ENCODE measurements around the gene KCNK7. TPM values are rescaled to one million over a fixed set of nuclear protein-coding genes. Genes with fewer than 3 reads are reported as not detected.
"Not testable (repeated sequence)": the region's sequence is repeated elsewhere in the genome, so short reads cannot be mapped to it uniquely, and the experiment has no call there.

Gene KCNK7
- not detected in 2 replicates for total RNA-seq (2014; rRNA removed; shearing (Covaris generic))
- polyA plus RNA-seq (2014; cell fraction: nucleus; rRNA removed): not detected in 2 replicates

- DNase-seq (ENCODE audit: extremely low read depth, low read depth): no peak
These were observed at the start of gene KCNK7 for GRCh38 chr11:65595543-65596281. TSS of gene KCNK7 (minus strand) at chr11:65595800. CDS start at chr11:65595772, 28 bp downstream.

GRCh38 chr11:65644837-65645236 is 49.2 kb upstream of the KCNK7 start:
- DNase-seq (ENCODE audit: extremely low read depth, low read depth): no peak

- DNase-seq (ENCODE audit: extremely low read depth, low read depth): no peak
These were observed 48.4 kb upstream of the KCNK7 start for GRCh38 chr11:65643971-65644370.

GRCh38 chr11:65642014-65642671 is 46.5 kb upstream of the KCNK7 start:
- DNase-seq (ENCODE audit: extremely low read depth, low read depth): no peak

GRCh38 chr11:65641297-65642013 is 45.9 kb upstream of the KCNK7 start:
- DNase-seq (ENCODE audit: extremely low read depth, low read depth): no peak

- no peak for DNase-seq (ENCODE audit: extremely low read depth, low read depth)
These were observed 45.1 kb upstream of the KCNK7 start for GRCh38 chr11:65640483-65641296.

- no peak for DNase-seq (ENCODE audit: extremely low read depth, low read depth)
These were observed 44.3 kb upstream of the KCNK7 start for GRCh38 chr11:65639623-65640482.

GRCh38 chr11:65639228-65639597 is 43.6 kb upstream of the KCNK7 start:
- not testable (repeated sequence) for DNase-seq (ENCODE audit: extremely low read depth, low read depth)

GRCh38 chr11:65637794-65638419 is 42.3 kb upstream of the KCNK7 start, which contains the start of gene SIPA1:
TSS of gene SIPA1 (plus strand) at chr11:65638101. CDS start at chr11:65640922, 2,821 bp downstream.
- DNase-seq (ENCODE audit: extremely low read depth, low read depth): peak; percentile 69

GRCh38 chr11:65637032-65637557 is 41.5 kb upstream of the KCNK7 start:
- no peak for DNase-seq (ENCODE audit: extremely low read depth, low read depth)

GRCh38 chr11:65636108-65637031 is 40.8 kb upstream of the KCNK7 start:
- DNase-seq (ENCODE audit: extremely low read depth, low read depth): no peak

GRCh38 chr11:65634905-65635731 is 39.5 kb upstream of the KCNK7 start:
- no peak for DNase-seq (ENCODE audit: extremely low read depth, low read depth)

- no peak for DNase-seq (ENCODE audit: extremely low read depth, low read depth)
These were observed 38.8 kb upstream of the KCNK7 start for GRCh38 chr11:65634440-65634839.

- DNase-seq (ENCODE audit: extremely low read depth, low read depth): no peak
These were observed 38.5 kb upstream of the KCNK7 start for GRCh38 chr11:65634109-65634436.

GRCh38 chr11:65633390-65634108 is 37.9 kb upstream of the KCNK7 start:
- DNase-seq (ENCODE audit: extremely low read depth, low read depth): no peak

- no peak for DNase-seq (ENCODE audit: extremely low read depth, low read depth)
These were observed 34.6 kb upstream of the KCNK7 start for GRCh38 chr11:65630215-65630614.

All from NCI-H460 (cell line).